GM19463 (cell line): ENCODE measurements around the gene RALGPS1.

ENCODE experiments used
- ATAC-seq: cut with Tn5 transposase; IDR thresholded peaks from one replicate; pipeline ENCODE4 v1.9.1; 2021; ENCODE audit warnings: mild to moderate bottlenecking, moderate library complexity; ENCODE audit not compliant: unreplicated experiment

The RALGPS1 gene

GRCh38 chr9:127199001-127199791, 284.6 kb downstream of the RALGPS1 start:
- no peak for ATAC-seq

DNA sequence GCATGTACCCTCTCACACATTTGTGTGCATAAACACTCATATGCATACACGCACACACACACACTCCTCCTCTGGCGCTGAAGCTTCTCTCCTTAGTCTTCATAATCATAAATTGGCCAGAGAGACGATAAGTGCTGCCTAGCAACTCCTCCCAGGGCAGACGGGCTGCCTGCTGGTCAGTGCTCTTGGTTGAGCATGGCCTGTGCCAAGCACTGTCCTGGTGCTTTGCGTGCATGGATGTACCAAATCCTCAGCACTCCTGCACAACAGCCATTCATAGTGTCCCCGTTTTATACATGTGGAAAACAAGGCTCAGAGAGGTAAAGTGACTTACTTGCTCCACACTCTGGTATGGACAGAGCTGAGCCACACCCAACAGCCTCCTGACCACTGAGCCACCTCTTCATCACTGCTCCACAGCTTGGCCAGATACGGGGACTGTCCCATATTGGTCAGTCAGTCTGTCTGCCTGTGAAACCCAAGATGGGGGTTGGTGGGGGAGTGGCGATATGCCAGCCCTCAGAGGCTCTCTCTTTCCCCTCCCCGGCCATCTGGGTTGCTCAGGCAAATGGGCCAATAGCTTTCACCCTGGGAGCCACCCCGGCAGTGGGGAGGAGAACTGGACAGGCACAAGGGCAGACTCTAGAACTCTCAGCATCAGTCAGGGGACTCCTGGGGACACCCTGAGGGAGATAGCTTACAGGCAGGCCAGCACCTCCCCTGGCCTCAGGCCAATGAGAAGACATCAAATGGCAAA, 285.7 kb downstream of the RALGPS1 start:
- ATAC-seq = no peak

DNA sequence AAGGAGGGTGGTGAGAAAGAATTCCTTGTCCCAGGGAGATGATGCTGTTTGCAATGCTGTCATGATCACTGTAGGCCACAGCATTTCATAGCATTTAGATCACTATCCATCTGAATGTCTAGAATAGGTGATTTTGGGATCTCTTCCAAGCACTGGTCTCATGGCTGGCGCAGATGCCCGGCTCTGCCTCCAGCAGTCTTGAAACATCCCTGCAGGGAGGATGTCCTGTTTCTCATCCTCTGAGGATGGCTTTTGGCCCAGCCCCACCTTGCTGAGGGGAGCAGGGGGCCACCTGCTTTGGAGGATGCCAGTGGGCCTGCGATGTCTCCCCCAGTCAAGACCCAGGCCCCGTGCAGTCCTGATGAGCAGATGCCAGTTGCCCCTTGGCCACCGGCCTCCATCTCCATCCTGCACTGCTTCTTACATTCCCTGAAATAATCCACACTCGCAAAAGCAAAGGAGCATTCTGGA, 286.5 kb downstream of the RALGPS1 start:
- ATAC-seq = no peak

- no peak for ATAC-seq
Measured at GRCh38 chr9:127201731-127202130, 287.1 kb downstream of the RALGPS1 start.

- no peak for ATAC-seq
Measured at GRCh38 chr9:127202461-127203169, 288.0 kb downstream of the RALGPS1 start.

DNA sequence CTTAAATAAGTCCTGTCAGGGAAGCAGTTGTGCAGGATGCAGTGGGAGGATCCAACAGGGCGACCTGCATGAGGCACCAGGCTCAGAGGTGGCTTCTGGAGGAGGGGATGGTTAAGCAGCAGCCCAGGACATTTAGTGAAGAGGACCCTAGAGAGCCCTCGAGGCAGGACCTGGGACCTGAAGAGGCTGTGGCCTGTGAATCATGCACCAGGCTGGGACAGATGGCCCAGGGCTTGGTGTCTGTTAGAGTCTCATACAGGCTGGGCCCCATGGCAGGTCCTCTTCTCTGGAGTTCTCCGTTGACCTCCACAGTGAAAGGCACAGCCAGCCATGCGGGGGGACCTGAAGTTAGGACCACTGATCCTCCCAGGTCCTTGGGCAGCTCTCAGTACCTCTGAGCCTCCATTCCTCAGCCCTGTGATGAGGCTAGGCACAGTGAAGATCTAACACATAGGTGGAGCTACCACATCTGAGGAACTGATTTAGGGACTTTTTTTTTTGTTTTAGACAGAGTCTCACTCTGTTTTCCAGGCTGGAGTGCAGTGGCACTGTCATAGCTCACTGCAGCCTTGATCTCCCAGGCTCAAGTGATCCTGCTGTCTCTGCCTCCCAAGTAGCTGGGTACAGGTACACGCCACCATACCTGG, 289.2 kb downstream of the RALGPS1 start:
- no peak for ATAC-seq

- ATAC-seq = no peak
Measured at GRCh38 chr9:127204771-127205470, 290.3 kb downstream of the RALGPS1 start.

- ATAC-seq = no peak
Measured at GRCh38 chr9:127205952-127206351, 291.4 kb downstream of the RALGPS1 start.

GRCh38 chr9:127206666-127207065, 292.1 kb downstream of the RALGPS1 start:
- ATAC-seq = no peak

DNA sequence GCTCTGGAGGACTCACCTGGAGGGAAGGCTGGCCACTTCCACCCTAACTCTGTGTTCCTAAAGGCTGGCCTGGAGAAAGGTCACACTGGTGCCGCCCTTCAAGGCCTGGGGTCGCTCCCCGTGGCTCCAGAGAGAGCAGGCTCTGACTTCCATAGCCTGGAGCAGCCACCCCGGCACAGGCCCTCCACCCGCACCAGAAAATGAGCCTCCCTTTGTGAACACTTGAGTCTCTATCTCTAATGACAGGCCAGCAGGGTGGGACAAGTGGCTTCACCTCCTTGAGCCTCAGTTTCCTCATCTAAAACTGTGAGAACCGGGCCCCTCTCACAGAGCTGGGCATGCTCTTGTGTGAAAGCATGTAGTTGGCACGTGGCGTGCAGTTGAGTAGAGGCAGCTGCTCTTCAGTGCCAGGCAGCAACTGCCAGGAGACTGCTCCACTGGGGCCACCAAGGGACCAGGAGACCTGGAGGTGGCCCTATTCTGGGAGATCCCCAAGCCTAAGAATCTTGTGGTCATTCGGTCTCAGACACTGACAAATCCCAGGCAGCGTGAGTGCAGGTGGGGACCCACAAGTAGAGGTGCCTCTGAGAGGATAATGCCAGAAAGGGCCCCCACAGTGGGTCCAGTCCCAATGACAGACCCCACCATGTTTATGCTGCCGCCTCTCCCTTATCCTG, 293.3 kb downstream of the RALGPS1 start:
- no peak for ATAC-seq

DNA sequence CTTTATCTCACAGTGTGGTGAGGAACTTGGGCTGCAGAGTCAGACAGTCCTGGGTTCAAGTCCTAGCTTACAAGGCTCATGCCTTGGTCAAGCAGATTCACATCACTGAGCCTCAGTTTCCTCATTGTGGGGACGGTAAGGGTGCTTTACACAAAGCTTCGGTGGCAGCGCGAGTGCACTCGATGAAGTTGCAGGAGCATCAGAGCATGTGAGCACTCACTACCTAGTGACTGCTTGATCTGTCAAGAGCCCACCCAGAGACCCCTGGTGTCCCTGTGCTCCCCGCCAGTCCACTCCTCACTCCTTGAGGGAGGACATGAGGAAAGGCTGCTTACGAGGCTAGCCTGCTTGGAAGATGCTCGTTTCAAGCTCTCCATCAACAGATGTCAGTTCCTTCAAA, 293.8 kb downstream of the RALGPS1 start:
- ATAC-seq = no peak

DNA sequence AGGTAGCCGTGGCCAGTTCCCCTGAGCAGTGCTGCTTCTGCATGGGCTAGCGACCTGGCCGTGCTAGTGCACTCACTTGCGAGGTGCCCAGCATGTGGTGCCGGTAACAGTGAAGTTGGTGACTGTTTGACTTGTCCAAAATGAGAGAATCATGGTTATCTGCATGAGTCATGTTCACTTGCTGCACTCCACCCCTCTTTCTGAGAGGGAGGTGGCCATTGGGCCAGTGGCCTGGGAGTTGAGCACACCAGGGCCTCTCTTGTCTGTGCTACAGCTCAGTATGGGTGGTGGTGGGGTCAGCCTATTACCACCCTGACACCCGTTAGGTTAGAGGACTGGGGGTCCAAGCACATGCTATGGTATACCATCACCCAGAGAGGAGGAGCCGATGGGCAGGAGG, 294.6 kb downstream of the RALGPS1 start:
- no peak for ATAC-seq

DNA sequence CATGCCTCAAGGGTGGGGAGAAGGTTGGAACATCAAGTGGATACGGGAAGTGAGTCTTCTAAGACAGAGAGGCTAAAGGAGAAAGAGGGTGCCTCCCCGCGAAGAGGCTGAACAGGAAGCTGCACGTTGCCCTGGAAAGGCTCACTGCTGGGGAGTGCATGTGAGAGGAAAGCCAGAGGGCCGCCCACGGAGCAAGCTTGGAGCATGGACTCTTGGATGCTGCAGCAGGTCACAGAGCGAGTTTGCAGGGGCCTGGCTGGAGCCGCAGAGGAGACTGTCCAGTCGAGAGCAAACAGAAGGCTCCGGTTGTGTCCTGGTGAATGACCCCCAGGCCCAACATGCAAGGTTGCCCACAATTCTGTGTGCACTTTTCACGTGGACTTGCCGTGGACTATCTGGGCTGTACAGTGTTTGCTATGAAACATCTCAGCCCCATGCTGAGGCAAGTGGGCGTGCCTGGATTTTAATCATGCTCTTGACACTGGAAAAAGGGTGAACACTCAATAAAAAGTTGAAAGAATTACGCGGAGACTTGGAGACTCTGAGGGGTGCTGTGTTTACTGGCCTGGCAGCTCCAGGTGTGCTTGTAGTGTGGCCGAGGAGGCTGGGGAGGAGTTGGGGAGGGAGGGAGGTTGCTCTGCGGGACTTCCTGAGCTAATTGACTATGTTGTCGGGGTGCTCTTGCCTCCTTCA, 295.5 kb downstream of the RALGPS1 start:
- no peak for ATAC-seq

DNA sequence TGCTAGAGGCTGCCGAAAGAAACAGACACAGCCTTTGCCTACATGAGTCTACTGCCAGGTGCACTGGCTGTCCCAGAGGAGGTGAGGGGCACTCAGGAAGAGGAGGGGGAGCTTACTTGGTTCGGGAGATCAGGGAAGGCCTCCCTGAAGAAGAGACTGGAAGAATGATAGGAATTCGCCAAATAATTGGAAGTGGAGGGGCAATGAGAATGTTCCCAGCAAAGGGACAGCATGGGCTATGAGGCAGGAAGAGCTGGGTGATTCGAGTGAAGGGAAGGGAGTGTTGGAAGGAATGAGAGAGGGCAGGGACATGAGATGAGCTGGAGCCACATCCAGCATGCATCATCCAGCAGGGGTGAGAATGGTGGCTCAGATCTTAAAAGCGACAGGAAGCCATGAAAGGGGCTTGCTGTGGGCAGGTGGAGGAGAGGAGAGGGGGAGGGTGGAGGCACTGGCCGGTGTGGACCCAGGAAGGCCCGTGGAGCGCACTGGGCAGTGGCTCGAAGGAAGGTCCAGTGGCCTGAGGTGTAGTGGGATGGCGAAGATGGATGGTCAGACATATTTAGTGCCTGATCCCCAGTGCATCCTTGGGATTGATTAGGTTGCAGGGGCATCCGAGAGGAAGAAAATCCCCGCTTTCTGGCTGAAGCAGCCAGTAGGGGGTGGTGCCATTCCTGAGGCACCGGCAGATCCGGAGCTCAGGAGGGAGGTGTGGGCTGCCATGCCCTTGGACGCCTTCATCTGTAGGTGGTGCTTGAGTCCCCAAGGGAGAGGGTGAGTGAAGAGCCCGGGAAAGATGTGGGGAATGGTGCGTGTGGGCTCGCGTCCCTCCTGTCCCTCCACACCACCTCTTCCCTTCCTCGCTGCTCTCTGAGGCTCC, 296.5 kb downstream of the RALGPS1 start:
- ATAC-seq = no peak

DNA sequence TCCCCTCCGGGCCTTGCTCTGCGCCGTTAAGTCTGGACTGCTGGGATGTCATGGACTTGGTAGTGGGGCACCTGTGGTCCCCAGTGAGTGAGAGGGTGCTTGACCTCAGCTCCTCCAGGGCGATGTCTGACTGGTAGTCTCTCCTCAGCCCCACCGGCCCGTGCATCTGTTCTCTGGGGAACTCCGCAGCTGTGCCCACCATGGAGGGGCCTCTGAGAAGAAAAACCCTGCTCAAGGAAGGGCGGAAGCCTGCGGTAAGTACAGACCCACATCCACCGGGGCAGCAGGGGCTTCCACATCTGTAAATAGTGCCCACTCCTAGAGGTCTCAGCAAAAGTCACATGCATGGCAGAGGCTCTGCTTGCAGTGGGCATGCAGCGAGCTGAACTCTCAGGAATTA, 297.4 kb downstream of the RALGPS1 start:
- ATAC-seq = no peak

GRCh38 chr9:127212453-127212852, 297.9 kb downstream of the RALGPS1 start:
- ATAC-seq = no peak

GRCh38 chr9:127213859-127214258, 299.3 kb downstream of the RALGPS1 start:
- no peak for ATAC-seq
